GM19372 (cell line): ENCODE data around the gene TBC1D8.
"Not testable (repeated sequence)": the region's sequence is repeated elsewhere in the genome, so short reads cannot be mapped to it uniquely, and the experiment has no call there.

Source experiments
- ATAC-seq: cut with Tn5 transposase; IDR thresholded peaks from one replicate; pipeline ENCODE4 v1.9.1; 2021; ENCODE audit warnings: mild to moderate bottlenecking, low read depth, moderate library complexity; ENCODE audit not compliant: unreplicated experiment

Gene TBC1D8

DNA sequence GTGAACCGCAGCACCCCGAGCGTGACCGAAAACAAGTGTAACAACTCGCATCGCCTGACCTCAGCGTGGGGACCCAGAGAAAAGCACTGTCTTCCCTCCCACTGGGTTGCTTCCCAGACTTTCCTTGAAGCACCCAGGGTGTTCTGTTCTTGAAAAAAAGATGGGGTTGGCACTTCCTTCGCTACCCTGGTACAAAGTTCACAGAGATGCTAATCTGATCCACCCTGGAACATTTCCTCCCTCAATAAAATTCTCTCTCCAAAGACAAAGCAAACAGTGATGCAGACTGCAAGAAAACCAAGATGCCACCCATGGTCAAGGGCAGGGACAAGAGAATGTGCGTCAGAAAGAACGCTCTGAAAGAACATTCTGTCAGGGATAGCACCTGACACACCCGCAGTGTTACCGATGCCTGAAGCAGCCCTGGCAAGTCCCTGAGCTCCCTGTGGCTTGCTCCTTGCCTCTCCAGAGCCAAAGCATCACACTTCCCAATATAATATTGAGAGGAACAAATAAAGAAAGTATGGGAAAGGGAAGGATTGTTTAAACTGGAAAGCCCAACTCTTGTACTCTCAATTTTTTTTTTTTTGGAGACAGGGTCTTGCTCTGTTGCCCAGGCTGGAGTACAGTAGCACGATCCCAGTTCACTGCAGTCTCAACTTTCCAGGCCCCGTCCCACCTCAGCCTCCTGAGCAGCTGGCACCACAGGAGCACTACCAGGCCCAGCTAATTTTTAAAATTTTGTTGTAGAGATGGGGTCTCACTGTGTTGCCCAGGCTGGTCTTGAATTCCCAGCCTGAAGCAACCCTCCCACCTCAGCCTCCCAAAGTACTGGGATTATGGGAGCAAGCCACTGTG, 70.7 kb downstream of the TBC1D8 start:
- no peak for ATAC-seq

DNA sequence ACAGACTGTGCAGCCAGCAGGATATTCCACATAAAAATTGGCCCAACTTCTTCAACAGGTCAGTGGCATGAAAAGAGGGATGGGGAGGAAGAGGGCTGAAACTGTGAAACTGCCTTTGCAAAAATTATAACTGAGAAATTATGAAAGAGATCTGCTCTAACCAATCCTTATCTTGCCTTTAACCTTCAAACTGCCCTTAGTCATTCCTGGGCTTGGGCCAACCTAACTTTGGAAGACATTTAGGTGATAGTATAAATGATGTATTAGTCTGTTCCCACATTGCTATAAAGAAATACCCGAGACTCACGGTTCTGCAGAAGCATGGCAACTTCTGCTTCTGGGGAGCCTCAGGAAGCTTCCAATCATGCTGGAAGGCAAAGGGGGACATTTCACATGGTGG, 74.6 kb downstream of the TBC1D8 start:
- ATAC-seq: no peak

DNA sequence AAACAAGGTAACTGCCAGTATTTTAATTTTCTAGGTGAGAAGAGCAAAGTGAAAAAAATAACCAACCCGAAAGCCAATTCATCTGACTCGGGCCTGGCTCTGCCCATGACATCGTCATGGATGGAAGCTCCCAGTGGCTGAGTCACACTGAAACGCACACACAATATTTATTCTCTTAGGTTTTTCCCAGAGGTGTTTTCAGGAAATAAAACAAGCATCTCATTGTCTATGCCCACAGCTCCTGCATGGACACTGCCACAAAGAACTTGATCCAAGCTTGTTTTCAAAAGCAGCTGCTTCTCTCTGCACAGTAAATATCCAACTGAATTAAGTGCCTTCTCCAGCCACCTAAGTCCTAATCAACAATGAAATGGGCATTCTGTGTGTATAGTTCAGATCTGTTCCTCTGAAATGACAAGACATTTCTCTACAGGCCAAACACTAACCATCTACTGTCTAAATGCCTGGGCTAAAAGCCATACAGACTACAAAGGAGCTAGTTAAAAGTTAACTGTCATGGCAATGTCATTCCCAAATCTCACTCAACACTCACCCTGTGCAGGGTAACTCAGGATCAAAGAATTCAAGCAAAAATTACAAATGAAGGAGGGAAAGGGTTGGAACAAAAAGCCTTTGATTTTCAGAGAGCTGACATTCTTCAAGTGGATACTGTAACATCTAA, 86.2 kb downstream of the TBC1D8 start:
- no peak for ATAC-seq

DNA sequence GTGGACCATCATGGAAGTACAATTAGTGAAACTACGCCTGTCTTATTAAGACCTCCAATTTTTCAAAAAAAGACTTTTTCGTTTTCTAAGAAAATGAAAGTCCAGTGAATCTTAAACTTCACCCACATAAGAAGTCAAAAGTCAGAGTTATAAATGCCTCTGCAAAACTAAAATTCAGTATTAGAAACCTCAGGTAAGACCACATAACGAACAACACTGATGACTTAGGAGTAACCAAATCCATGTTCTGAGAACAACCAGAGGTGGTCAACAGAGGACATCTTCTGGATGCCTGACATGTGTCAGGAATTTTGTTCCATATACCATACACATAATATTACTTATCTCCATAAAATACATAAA, 86.7 kb downstream of the TBC1D8 start:
- no peak for ATAC-seq

DNA sequence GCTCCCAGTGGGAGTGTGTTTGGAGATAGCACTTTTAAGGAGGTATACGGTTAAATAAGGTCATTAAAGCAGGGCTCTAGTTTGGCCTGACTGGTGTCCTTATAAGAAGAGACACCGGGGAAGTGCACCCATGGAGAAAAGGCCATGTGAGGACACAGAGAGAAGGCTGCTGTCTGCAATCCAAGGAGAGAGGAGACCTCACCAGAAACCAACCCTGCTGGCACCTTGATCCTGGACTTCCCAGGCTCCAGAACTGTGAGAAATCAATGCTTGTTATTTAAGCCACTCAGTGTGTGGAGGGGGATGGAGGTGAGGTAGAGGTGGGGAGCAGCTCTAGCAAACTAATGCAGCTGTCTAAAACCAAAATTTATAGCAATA, 87.1 kb downstream of the TBC1D8 start:
- no peak for ATAC-seq

DNA sequence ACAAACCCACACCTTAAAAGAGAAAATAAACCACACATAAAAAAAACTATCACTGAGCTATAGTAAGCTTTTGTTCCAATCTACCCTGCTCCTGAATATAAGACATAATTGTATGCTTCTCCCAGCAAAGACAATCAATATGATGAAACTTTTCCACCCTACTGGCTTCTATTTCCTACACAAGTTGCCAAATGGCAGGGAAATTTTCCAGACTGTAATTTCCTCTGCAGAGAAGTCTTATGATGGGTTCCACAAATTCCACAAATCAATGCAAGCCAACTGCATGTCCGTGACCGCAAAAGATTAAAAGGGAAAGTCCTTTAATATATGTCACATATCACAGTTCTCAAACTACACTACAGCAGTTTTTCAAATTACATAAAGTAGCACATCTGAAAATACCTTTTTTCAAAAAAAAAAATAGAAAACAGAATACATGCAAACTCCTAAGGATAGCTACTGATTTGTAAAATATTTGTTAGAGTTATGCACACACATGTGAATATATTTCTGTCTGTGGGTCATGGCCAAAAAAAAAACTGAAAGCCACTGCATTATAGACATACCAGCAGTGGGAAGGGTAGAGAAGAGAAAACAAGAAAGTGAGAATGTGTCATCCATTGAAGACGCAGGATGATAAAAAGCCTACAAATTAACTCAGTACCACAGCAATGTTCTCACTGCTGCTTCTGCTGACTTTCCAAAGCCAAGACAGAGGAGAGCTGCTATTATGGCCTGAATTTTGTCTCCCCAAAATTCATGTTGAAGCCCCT, 87.6 kb downstream of the TBC1D8 start:
- ATAC-seq: no peak

DNA sequence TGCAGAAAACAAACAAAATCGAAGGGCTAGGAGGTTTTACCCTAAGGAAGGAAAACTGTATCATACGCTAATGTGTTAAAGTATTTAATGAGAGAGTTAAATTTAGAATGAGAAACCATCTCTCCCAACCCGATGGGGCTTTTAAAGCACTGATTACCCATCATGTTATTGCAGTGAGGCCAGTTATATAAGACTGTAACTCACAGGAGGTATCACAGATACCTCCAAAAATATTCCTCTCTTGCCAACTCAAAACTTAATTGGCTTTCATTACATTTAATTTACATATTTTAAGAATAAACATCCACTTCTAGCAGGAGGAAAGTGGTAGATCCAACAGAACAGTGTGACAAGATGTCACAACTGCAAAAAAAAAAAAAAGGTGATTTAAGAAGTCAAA, 92.8 kb downstream of the TBC1D8 start:
- no peak for ATAC-seq

DNA sequence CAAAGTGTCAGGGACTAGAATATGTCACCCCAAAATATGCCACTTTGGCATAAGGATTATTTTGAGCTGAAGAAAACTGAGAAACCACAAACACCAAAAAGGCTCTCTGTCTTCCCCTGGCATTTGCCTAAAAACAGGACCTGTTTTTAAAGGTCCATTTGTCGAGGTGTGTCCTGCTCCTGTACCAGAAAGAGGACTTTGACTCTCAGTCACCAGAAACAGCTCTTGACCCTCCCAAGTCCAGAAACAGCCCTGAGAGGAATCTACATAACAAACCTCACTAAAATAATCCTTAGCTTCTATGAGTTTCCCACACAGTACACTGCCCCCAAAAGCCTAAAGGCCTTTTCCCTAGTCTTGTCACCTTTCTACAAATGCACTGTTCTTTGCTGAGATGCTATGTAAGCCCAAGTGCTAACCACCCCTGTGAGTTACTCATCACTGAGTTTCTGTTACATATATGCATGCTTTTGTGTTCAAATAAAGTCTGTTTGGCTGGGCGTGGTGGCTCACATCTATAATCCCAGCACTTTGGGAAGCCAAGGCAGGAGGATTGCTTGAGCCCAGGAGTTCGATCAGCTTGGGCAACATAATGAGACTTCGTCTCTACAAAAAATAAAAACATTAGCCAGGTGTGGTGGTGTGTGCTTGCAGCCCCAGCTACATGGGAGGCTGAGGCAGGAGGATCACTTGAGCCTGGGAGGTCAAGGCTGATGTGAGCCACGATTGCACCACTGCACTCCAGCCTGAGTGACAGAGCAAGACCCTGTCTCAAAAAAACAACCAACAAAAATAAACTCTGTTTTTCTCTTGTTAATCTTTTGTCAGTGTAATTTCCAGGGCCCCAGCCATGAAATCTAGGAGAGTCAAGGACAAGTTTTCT, 93.9 kb downstream of the TBC1D8 start:
- ATAC-seq: no peak

DNA sequence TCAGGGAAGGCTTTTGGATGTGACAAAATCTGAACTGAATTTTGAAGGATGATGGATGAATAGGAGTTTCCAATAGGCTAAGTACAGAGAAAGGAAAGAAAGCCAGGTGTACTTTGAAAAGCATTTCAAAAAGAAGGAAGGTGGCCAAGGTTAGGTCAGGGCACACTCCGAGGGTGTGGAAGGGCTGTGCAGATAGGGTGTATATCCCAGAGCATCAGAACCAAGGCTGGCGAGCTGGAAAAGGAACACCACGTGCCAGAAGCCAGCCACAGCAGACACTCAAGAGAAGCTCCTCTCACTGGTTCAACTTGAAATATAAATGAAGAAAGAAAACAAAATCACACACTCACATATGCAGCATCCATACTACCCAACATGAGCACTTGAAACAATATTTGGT, 98.1 kb downstream of the TBC1D8 start:
- ATAC-seq: no peak

DNA sequence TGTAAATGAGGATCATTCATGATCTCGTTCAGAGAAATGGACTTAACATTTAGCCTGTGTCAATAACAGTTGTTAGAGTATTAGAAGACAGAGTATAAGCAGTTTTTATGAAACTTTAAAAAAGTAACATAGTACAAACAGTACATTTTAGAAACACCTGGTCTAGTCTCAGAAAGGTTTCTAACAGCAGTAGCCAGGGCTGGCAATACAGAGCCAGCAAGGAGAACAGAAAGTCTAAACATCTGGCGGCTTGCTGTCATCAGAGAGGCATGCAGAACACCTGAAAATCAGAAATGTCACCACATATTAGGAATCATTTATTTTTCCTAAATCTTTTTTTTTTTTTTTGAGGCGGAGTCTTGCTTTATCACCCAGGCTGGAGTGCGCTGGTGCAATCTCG, 99.0 kb downstream of the TBC1D8 start:
- no peak for ATAC-seq

DNA sequence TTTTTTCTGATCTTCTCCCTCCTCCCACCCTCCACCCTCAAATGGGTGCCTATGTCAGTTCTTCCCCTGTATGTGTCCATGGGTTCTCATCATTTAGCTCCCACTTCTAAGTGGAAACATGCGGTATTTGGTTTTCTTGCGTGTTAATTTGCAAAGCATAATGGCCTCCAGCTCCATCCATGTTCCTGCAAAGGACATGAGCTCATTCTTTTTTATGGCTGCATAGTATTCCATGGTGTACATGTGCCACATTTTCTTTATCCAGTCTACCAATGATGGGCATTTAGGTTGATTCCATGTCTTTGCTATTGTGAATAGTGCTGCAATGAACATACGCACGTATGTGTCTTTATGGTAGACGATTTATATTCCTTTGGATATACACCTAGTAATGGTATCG, 100.3 kb downstream of the TBC1D8 start:
- ATAC-seq: not testable (repeated sequence)

DNA sequence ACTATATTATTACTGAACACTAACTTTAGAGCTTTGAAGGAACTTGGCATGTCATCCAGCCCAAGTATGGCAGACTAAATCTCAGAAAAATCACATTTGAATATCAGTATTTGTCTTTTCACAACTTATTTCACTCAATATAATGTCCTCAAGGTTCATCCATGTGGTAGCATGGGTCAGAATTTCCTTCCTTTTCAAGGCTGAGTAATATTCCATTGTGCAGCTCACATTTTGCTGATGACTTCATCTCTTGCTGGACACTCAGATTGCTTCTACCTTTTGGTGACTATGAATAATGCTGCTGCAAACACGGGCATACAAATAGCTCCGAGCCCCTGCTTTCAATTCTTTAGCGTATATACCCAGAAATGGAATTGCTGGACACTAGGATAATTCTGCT, 102.4 kb downstream of the TBC1D8 start:
- ATAC-seq: no peak

DNA sequence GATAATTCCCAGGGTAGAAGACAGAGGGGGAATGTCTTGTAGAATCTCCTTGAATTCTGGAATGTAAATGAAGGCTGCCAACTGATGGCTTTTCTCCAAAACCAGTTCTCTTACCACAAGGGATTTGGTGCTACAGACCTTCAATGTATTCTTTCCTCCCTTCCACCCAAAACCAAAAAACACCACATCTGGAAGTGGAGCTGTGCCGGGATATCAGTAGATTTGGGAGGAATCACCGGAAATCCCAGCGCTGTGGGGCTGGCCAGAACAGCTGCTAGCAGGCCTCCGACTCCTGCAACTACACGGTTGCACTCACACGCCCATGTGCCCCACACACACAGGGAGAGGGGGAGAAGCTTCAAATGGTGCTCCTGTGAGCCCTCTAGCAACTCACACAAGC, 103.4 kb downstream of the TBC1D8 start:
- ATAC-seq: no peak

DNA sequence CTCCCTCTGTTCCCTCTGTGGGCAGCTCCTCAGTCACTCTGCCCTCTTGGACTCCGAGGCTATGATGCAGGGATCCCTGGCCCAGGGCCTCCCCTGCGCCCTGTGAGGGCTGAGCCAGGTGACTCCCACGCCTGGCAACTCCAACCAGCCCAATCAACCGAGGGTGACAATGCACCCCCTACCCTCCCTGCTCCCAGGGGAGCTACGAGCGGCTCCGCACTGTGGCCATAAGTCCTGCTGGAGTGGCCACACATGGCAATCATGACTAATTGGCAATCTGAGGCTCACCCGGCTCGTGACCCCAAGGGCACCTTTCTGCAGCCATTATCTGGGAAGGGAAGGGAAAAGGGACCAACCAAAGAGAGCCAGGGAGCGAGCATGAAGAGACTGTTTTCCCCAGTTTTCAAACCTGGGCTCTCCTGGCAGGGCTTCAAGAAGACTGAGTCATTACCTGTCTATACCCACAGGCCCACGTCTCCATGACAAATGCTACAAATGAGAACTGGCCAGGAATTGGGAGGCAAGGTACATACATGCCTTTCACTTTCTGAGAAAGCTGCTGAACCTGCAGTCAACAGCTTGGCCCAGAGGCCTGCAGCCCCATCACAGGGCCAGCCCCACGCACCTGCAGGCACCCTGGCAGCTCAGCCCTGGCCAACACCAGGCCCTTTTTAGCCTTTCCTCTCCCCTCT, 104.0 kb downstream of the TBC1D8 start:
- ATAC-seq: no peak

DNA sequence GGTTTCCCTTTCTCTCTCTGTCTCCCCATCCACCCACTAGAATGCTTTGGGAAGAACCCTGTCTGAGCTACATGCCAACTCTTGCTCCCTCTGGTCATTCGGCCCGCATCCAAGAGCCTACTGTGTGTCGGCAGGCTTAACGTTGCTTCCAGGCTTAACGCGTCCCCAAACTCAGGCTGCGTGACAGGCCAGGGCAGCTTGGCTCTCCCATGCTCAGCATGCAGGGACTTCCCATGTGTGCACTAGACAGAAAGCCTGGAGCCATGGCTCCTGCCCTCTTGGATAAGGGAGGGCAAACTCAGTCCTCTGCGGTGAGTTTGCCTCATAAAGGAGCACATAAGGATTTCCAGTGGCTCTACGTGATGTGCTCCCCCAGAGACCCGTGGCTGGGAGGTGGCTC, 105.9 kb downstream of the TBC1D8 start:
- no peak for ATAC-seq

DNA sequence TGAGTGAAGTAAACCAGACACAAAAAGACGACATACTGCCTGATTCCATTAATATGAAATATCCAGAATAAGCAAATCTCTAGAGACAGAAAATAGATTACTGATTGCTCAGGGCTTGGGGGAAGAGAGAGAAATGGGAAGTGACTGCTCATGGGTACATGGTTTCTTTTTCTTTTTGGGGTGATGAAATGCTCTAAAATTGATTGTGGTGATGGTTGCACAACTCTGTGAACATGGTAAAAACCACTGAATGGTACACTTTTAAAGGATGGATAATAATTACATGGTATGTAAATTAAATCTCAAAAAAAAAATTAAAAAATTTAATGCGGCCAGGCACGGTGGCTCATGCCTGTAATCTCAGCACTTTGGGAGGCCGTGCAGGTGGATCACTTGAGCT, 109.8 kb downstream of the TBC1D8 start:
- no peak for ATAC-seq

DNA sequence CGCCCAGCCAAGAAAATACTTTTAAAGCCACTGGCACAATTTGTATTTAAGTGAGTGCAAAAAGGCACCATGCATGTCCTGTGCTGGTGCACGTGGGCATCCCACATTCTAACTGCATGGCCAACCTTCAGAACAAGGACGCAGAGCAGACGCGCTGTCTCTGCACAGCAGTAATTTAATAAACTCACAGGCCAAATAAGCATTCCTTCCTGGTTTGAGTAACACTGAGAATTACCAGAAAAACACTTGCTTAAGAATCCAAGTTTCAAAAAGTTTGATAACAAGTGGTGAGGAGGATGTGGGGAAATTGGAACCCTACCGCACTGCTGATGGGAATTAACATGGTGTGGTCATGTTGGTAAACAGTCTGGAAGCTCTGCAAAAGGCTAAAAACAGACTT, 110.4 kb downstream of the TBC1D8 start:
- no peak for ATAC-seq

DNA sequence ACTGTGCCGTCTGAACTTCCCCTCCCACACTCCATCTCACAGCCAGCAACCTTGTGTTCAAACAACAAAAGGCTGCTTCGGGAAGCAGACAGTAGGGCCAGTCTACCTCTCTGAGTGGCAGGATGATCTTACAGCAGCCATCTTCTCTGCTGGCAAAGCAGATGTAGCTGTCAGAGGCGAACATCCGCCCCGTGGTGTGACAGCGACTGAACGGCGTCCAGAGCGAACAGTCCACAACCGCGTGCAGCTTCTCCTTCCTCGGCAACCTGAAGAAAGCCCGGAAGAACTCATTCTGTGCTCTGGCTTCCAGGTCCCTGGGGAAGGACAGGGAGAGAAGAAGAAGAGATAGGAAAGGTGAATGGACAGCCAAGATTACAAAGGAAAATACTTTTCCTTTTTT, 111.1 kb downstream of the TBC1D8 start:
- no peak for ATAC-seq

DNA sequence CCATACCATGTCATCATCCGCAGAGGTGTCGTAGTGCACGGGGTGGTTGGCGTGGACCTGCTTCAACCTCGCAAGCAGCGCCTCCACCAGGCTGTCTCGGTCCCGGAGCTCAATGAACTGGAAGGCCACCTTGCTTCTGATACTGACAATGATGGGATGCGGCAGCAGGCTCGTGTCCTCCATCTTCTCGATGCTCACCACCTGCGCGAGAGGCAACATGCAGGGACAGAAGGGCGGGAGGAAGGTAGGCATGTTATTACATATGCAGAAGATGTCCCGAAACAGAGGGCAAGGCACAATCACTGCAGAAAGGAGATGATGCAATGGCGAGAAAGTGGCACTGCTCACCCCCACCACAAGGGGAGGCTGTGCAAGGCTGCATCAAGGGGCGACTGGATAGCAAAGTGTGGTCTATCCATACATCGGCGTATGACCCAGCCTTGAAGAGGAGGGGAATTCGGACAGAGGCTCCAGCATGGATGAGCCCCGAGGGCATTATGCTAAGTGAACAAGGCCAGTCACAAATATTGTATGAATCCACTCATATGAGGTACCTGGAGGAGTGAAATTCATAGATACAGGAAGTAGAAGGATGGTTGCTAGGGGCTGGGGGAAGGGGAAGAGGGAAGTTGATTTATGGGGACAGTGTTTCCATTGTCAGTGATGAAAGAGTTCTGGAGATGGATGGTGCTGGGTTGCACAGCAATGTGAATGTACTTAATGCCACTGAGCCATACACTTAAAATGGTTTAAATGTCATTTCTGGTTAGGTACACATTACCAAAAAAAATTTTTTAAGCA, 112.5 kb downstream of the TBC1D8 start:
- ATAC-seq: no peak
